GM10847 (cell line): ENCODE measurements around the gene ELOVL1.

ENCODE experiments used
- POLR2A ChIP-seq: IDR thresholded peaks from 2 replicates; pipeline ENCODE4 v1.6.1; 2011; ENCODE audit not compliant: insufficient read length; ENCODE audit errors: extremely low read depth

The ELOVL1 gene

DNA sequence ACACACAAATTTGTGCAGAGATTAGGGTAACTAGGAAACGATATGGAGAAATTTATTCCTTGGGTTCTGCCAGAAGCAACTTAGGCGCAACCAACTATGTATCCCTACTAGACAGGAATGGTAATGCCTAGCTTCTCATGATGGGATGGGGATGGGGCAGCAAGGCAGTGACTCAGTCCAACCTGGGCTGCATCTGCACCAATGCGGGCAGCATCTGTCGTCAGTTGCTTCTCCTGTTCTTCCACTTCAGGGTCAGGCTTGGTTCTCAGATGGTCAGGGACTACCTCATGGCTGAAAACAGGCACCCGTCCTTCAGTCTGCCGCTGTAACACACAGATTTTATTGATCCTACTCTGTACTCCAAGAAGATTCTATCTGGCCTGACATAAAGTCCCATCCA is 18.9 kb upstream of the ELOVL1 start:
- TF ChIP-seq POLR2A: no peak

DNA sequence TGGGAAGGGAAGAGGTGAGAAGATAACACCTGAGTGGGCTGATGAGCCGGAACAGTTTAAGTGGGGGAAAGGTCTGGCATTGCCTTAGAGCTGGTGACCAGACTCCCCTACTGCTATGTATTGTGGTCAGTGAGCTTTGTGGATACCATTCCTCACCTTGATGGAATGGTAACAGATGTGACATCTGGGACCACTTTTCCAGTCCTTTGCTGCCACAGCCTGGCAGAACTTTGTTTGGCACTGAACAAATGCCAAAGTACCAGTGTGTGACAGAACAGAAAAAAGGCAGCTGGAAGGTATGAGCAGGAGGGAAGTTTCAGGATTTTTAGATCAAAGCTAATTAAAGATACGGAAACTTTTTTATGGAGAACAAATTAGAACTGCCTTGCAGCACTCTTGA is 15.6 kb upstream of the ELOVL1 start:
- no peak for TF ChIP-seq POLR2A

DNA sequence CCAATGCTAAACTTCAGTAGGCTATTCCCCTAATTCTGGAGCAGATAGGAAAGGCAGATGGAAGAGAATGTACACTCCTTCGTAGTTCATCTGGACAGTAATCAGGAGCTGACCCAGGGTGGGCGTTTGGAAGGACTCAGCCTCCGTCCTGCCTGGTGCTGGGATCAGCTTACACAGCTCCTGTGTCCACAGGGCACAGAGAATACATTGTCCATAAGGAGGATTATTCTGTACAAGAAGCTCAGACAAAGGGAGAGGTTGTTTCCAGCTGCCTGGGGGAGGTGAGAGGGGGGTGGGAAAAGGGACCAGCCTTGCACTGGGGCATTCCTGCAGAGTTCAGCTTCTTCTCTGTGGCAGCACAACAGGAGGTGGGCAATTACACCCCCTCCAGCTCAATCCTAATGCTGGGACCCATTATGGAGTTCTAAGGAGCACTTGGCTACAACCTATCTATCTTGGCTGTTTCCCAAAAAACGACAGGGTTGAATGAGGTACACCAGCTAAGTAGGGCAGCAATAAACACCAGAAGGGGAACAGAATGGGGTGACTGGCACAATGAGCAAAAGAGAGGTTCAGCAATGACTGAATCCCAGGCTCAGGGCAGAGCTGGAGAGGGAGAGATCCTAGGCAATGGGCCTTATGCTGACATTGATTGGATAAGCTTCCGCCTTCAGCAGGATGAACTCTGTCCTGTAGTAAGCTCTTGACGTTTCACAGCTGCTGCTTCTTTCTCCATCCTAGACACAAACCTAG is 14.4 kb upstream of the ELOVL1 start:
- no peak for TF ChIP-seq POLR2A

DNA sequence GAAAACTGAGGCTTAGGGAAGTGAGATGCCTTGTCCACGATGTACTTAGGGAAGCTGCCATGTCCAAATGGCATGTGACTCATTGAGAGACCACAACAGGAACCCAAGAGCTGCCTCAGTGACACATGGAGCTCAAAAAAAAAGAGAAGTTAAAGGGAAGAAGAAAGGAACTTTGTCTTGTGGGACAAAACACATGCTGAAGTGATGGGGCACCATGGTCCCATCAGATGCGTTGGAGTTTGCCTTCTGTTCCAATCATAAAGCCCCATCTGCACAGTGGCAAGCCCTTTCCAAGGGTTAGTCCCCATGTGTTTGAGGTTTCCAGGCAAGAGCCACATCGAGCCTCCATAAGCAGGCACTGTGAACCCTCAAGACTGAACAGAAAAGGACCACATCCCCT is 13.8 kb upstream of the ELOVL1 start:
- no peak for TF ChIP-seq POLR2A

DNA sequence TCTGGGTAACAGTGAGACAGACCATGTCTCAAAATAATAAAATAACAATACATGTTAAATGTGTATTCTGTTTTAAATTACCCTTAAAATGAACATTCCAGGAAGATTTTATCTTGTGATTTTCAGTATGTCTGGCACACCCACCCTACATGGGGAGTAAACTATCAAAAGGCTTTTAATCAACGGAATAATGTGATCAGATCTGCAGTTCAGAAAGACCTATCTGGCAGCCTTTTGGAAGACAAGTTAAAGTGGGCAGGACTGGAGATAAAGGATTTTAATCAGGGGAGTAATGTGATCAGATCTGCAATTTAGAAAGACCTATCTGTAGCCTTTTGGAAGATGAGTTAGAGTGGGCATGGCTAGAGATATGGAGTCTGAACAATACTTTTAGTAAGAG is 11.7 kb upstream of the ELOVL1 start:
- no peak for TF ChIP-seq POLR2A

DNA sequence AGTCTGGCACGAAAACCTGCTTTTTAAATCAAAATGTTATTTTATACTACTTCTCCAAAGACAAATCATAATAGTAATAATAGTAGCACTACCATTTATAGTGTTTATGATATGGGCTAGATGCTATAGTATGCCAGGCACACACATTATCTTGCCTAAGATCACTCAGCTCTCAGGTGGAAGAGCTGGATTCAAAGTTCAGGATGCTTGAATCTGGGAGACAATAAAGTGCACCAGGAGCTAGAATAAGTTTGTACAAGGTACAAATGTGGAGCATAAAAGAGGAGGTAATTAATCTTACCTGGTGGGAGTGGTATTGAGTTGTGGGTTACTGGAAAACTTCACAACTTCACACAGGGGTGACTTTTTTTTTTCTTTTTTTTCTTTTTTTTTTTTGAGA is 10.0 kb upstream of the ELOVL1 start:
- TF ChIP-seq POLR2A: no peak

DNA sequence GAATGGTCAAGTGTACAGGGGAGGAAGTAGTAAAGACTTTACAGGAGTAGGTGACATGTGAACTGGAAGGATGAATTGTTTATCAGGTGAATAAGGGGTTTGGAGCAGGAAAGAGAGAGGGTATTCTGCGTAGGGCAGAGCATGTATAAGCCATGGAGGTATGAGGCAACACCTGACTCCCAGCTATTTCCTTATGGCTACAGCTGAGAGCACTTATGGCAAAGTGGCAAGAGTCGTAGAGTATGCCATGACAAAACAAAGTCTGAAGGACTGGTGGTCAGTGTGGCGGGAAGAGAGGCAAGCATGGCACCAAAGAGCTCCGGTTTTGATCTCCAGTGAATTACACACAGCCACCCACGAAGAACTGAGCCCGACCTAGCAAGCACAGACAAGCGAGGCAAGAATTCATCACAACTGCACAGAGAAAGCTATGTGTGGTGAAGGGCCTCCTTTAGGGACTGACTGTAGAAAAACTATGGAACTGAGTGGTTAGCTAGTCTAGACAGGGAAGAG is 9.0 kb upstream of the ELOVL1 start:
- TF ChIP-seq POLR2A: no peak

DNA sequence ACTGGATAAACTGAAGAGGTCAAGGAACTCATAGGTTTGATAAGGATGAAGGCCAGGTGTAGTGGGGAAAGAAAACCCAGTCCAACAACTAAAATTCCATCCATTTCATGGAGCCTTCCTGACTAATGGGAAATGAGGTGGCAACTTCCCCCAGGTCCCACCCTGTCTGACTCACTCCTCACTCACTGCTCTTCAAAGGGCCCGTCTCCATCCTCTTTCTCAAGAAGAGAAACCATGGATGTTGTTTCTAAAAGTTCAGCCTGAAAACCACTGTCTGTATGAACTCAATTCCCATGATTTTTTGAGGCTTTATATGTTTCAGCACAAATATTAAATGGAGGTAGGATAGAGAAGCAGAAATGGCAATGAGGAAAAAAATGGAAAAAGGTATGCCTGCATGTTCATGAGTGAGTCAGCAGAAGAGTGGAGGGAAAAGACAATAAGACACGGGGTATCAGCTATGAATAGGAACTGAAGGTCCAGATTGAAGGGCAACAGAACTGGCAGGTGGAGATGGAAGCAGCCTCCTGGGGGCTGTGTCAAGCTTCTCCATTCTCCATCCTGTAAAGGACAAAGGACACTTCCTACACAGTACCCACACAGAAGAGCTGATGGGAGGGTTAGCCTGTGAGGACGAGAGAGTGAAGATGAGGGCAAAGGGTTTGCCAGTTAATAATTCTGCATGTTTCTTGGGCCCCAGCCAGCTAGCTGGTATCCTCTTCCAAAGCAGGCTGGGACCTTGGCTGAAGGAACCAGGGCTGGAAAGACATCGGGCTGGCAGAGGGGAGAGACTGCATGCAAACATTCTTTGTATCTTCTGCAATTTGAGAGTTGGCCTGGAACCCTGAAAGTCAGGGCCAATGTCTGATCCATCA is 5.5 kb upstream of the ELOVL1 start:
- no peak for TF ChIP-seq POLR2A

DNA sequence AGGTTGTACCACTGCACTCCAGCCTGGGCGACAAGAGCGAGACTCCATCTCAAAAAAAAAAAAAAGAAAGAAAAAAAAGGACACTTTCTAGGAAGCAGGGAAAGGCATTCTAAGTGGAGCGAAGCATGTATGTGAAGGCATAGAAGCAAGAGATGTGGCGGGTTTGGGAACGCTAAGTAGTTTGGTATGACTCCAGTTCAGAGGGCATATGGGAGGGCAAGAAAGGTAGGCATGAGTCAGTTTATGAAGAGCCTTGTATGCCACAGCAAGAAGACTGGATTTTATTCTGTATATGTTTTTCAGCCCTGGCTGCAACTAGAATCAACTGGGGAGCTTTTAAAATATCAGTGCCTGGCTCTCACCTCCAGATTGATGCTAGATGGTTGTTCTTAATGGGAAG is 4.4 kb upstream of the ELOVL1 start:
- no peak for TF ChIP-seq POLR2A

DNA sequence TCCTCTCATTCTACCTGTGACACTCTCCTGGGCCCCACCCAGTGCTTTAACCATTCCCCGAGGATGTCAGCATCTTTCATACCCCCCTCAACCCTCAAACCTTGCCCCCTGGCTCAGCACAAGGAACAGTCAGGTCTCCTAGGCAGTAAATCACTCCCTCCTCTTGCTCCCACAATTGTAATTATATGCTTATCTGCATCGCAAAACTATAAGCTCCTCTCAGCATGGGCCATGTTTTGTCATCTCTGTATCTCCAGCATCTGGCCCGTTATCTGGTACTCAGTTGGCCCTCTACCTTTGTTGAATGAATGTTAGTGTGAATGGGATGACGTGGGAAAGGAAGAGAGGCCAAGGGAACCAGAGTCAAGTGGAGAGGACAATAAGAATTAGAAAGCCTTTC is 2.8 kb upstream of the ELOVL1 start:
- no peak for TF ChIP-seq POLR2A

DNA sequence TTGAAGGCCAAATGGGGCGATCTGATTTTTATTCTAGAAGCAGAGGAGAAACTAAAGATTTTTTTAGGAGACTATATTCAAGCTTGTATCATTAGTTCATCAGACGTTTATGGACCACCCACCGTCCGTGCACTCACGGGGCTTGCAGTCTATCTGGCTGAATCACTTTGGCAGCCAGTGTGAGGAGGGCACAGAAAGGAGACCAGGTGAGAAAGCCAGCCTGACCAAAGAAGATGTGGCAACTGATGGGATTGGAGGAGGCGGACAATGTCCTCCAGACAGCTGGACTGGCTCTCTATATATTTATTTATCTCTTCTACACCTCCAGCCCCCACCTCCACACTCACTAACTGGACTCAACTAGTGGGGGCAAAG is 822 bp upstream of the ELOVL1 start:
- TF ChIP-seq POLR2A: no peak

DNA sequence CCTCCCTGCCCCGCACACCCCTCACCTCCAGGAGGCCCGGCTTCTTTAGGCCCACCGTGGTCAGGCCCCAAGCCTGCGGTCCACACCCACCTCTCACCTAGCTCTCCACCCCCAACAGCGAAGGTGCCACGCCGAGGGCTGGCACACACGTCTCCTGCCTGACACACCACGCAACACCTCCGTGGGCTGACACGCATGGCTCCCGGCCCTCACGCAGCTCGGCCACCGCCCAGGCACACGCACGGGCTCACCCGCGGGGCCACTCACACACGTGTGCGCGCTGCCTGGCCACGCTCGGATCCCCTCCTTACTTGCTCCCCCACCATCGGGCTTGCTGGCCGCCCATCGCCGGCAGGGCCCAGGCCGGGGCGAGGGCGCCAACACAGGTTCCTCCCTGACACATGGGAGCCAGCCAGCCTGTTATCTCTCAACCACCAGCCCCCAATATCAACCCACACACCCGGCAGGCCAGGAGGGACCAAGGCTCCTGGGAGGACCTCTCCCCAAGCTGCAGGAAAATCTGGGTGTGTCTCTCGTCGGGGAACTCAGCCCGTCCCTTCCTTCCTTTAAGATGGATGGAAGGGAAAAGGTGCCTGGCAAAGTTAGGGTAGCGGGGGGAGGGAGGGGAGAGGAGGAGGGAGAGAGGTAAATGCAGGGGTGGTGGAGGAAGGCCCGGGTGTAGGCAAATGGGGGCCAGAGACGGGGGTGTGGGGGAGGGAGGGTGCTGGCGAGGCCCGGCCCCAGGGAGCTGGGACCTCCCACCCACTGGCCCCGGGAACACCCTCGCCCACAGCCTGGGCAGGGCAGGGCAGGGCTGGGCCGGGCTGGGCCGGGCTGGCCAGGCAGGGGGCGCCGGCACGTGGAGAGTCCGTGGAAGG is 546 bp downstream of the ELOVL1 start:
- TF ChIP-seq POLR2A: no peak

DNA sequence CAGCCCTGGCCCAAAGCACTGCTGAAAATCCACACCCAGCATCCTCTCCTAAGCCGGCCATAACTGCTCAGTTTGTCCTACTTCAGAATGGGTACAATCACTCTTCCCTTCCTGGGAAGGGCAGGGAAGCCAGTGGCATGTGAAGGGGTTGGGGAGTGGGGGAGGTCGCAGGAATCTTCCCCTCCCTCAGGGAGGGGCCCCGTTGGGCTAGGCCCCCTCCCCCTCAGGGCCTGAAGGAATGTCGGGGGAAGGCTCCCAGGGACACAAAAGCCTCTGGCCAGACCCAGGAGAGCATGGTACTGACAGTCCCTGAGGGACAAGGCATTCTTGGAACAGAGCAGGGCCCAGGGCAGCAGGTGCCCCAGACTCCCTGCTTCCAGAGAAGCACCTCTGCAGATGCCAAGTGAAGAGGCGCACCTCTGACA is 1.2 kb downstream of the ELOVL1 start:
- TF ChIP-seq POLR2A: no peak

DNA sequence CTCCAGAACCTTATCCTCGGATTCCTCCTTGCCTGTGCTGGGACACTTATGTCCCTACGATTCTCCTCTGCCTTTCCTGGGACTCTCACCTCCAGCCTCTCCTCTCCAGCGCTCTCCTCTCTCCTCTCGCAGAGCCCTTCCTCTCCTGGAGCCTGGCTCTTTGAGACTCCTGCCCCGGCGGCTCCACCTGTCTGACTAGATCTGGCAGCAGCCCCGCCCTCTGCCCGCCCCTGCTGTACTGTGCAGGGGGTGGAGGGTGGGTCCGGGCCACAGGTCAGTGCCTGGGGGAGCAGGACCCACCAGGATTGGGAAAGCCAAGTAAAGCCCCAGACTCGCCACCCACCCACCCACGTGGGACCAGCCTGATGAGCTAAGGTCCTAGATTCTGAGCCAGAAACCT is 1.6 kb downstream of the ELOVL1 start:
- no peak for TF ChIP-seq POLR2A

DNA sequence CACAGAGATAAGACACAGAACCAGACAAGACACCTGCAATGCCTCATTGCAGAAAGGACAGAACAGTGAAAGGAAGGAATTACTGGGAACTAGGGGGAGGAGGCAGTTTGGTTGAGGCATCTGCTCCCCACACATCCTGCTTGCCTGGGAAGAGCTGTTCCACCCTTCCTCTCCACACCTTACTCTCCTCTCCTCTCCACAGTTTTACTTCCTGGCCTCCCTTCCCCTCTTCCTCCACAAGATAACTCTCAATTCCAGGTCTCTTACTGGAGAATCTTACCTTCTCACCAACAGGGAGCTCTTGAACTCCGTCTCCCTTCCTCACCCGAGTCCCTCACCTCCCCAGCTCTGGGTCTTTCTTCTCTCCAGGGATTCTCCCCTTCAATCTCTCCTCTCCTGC is 2.1 kb downstream of the ELOVL1 start:
- TF ChIP-seq POLR2A: no peak
